H7 (cell line): ENCODE data around the gene YRDC. TPM values are rescaled to one million over a fixed set of nuclear protein-coding genes. Genes with fewer than 3 reads are reported as not detected.

Experiments used
- DNase-seq: peaks from one replicate; pipeline ENCODE4 v3.0.0; 2012
- H3K27me3 ChIP-seq: 2 replicates; pipeline ENCODE4 v1.6.0; 2011; ENCODE audit warnings: mild to moderate bottlenecking, low read length; ENCODE audit not compliant: control insufficient read depth, insufficient read depth
- H3K36me3 ChIP-seq: replicated peaks from 2 replicates; pipeline ENCODE4 v1.5.1; 2011; ENCODE audit warnings: low read length; ENCODE audit not compliant: control insufficient read depth, insufficient read depth
- H3K4me3 ChIP-seq: 2 replicates; pipeline ENCODE4 v1.5.1; 2011; ENCODE audit warnings: low read depth, mild to moderate bottlenecking, control low read depth, low read length, moderate library complexity; ENCODE audit not compliant: insufficient read depth
- total RNA-seq: library from RNA; depleted of rRNA; stranded (reverse); fragments of >200 nt; shearing (Covaris generic); gene quantifications from 2 replicates; pipeline ENCODE4 v1.2.3, GENCODE V29; 2014; rRNA removed

Gene YRDC, protein sequence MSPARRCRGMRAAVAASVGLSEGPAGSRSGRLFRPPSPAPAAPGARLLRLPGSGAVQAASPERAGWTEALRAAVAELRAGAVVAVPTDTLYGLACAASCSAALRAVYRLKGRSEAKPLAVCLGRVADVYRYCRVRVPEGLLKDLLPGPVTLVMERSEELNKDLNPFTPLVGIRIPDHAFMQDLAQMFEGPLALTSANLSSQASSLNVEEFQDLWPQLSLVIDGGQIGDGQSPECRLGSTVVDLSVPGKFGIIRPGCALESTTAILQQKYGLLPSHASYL
- 54.3 and 61.8 TPM in 2 replicates for total RNA-seq

- peak within 1 kb of the TSS; percentile 82 for H3K4me3 ChIP-seq
- peak; percentile 99 for DNase-seq
- no peaks in the 10 kb centered on the region for H3K27me3 ChIP-seq
- peaks cover 29% of the 10 kb centered on the region for H3K36me3 ChIP-seq
Observed at GRCh38 chr1:37807555-37808368, at the start of gene YRDC, which contains the start of gene C1orf122. Gene YRDC, minus strand, starts transcription at chr1:37808208. Its CDS starts 28 bp downstream, at chr1:37808180. Gene C1orf122, plus strand, starts transcription at chr1:37807790. Its CDS starts 615 bp downstream, at chr1:37808405.

DNA sequence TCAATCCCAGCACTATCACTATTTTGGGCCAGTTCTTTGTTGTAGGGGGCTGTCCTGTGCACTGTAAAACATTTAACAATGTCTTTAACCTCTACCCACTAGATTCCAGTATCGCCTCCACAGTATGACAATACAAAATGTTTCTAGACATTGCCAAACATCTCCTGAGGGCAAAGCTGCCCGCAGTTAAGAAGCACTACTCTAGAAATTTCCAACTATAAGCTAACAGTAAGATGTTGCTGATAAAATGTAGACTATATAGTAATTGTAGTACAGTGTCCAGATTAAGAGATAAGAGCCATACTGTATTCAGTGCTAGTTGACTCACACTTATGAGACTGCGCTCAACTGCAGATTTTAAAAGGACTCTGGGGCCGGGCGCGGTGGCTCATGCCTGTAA is 46.4 kb upstream of the YRDC start:
- H3K4me3 ChIP-seq: no peak overlapping the region
- no peaks in the 10 kb centered on the region for H3K27me3 ChIP-seq
- no peak for DNase-seq
- peaks cover 6% of the 10 kb centered on the region for H3K36me3 ChIP-seq

GRCh38 chr1:37853157-37853556 is 45.1 kb upstream of the YRDC start:
- Histone ChIP-seq H3K36me3 (peaks cover 6% of the 10 kb centered on the region), H3K27me3 (no peaks in the 10 kb centered on the region), H3K4me3 (no peak overlapping the region)
- DNase-seq: no peak

DNA sequence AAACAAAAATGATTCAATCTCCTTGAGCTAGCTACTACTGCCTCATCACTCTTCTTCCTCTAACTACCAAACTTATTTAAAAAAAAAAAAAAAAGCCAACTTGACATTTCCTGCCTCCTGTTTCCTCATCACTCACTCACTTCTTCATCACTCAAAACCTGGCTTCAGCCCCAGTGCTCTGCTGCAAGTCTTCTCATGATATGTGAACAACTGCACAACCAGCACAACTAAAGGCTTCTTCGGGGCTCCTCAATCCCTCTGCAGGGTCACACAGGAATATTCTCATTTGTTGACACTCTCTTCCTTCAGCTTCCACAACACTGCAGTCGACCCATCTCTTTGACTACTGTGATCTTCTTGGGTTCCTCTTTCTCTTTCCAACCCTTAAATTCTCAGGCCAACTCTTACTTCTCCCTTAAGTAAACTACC is 43.8 kb upstream of the YRDC start:
- no peak for DNase-seq
- Histone ChIP-seq H3K27me3 (no peaks in the 10 kb centered on the region), H3K36me3 (peaks cover 4% of the 10 kb centered on the region), H3K4me3 (no peak overlapping the region)

GRCh38 chr1:37851262-37851661 is 43.3 kb upstream of the YRDC start:
- Histone ChIP-seq H3K4me3 (no peak overlapping the region), H3K27me3 (no peaks in the 10 kb centered on the region), H3K36me3 (peaks cover 4% of the 10 kb centered on the region)
- no peak for DNase-seq

GRCh38 chr1:37850352-37850955 is 42.4 kb upstream of the YRDC start:
- peaks cover 4% of the 10 kb centered on the region for H3K36me3 ChIP-seq
- H3K27me3 ChIP-seq: no peaks in the 10 kb centered on the region
- H3K4me3 ChIP-seq: no peak overlapping the region
- no peak for DNase-seq

- no peak overlapping the region for H3K4me3 ChIP-seq
- no peaks in the 10 kb centered on the region for H3K36me3 ChIP-seq
- no peaks in the 10 kb centered on the region for H3K27me3 ChIP-seq
- DNase-seq: no peak
Observed at GRCh38 chr1:37849480-37849879, 41.5 kb upstream of the YRDC start.

DNA sequence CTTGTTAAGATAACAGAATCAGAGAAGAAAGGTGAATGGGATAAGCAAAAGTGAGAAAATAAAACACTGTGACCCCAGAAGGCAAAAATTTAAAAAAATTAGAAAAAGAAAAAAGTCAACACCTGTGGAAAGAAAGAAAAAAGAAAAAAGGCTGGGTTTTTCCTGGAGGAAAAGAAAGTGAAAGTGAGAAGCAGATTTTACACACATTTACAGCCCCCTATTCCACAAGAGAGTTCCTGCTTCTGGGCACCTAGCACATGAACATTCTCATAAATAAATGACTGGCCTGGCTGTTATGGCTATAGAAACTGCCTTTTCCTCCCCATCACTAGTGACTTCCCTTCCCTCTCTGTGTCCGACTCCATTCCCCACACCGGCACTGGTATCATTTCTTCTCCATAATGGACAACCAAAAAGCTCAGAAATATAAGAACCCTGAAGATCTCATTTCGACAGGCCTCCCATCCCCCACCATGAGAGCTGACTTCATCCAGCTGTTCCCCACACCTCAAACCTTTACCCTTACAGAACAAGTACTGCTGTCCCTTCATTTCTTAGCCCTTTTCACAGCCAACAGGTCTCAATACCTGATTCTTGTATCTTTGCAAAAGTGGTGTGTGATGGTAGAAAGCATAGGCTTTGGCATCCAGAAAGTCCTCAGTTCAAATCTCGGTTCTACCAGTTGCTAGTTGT is 38.8 kb upstream of the YRDC start:
- no peak overlapping the region for H3K4me3 ChIP-seq
- DNase-seq: no peak
- H3K36me3 ChIP-seq: no peaks in the 10 kb centered on the region
- H3K27me3 ChIP-seq: no peaks in the 10 kb centered on the region

GRCh38 chr1:37845786-37846185 is 37.8 kb upstream of the YRDC start:
- no peak overlapping the region for H3K4me3 ChIP-seq
- H3K27me3 ChIP-seq: no peaks in the 10 kb centered on the region
- no peaks in the 10 kb centered on the region for H3K36me3 ChIP-seq
- no peak for DNase-seq

- no peaks in the 10 kb centered on the region for H3K36me3 ChIP-seq
- H3K27me3 ChIP-seq: no peaks in the 10 kb centered on the region
- DNase-seq: no peak
- H3K4me3 ChIP-seq: no peak overlapping the region
Observed at GRCh38 chr1:37845049-37845646, 37.1 kb upstream of the YRDC start.

GRCh38 chr1:37844536-37844935 is 36.5 kb upstream of the YRDC start:
- DNase-seq: no peak
- Histone ChIP-seq H3K27me3 (no peaks in the 10 kb centered on the region), H3K4me3 (no peak overlapping the region), H3K36me3 (peaks cover 3% of the 10 kb centered on the region)

DNA sequence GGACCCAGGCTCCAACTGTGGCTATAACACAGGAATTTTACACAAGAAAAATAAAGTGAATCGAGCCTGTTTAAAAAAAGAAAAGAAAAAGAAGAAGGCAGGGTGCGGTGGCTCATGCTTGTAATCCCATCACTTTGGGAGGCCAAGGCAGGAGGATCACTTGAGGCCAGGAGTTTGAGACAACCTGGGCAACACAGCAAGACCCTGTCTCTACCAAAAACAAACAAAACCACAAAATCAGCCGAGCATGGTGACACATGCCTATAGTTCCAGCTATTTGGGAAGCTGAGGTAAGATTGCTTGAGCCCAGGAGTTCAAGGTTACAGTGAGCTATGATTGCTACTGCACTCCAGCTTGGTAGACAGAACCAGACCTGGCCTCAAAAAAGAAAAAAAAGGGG is 33.6 kb upstream of the YRDC start:
- H3K27me3 ChIP-seq: no peaks in the 10 kb centered on the region
- H3K36me3 ChIP-seq: peaks cover 3% of the 10 kb centered on the region
- DNase-seq: no peak
- no peak overlapping the region for H3K4me3 ChIP-seq

DNA sequence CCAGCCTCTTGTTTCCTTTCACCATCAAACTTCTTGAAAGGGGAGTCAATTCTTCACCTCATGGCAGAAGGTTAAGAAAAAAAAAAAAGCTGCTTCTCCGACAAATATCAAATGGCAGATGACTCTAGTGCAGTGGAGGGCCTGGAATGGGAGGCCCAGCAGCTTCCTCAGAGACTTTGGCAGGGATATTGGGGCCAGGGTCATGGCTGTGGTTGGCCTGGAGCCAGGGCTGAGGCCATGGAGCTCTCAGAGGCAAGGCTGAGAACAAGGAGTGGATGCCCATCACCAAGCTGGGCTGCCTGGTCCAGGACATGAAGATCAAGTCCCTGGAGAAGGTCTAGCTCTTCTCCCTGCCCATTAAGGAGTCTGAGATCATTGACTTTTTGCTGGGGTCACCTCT is 32.7 kb upstream of the YRDC start:
- no peak for DNase-seq
- no peaks in the 10 kb centered on the region for H3K27me3 ChIP-seq
- H3K4me3 ChIP-seq: no peak overlapping the region
- peaks cover 3% of the 10 kb centered on the region for H3K36me3 ChIP-seq

DNA sequence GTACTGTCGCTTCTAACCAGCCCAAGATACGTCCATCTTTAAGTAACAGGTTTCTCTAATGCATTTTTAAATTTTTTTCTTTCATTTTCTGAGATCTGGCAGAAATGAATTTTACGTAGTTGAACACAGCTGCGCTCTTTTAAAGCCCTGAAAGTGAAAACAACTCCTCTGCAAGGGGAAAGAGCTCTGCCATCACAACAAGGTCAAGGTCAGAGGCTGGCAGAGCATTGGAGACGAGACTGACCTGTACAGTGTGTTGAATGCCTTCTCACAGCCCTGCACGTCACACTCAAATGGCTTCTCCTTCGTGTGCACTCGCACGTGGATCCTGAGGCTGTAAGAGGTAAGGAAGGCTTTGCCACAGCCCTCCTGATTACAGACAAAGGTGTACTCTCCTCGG is 31.7 kb upstream of the YRDC start:
- no peak for DNase-seq
- H3K36me3 ChIP-seq: peaks cover 7% of the 10 kb centered on the region
- no peak overlapping the region for H3K4me3 ChIP-seq
- no peaks in the 10 kb centered on the region for H3K27me3 ChIP-seq
